DND-41 (cell line): Measurements from ENCODE around the gene AHNAK2.

Source experiments
- EZH2 ChIP-seq: IDR thresholded peaks from 3 replicates; pipeline ENCODE4 v1.6.1; 2012; ENCODE audit warnings: borderline replicate concordance, low read depth, mild to moderate bottlenecking, moderate library complexity, low read length, inconsistent platforms; ENCODE audit not compliant: severe bottlenecking
- TF ChIP-seq, protein P1 (sequence below): IDR thresholded peaks from 2 replicates; pipeline ENCODE4 v1.5.1; 2012; ENCODE audit warnings: borderline replicate concordance, low read length, moderate library complexity, mild to moderate bottlenecking; ENCODE audit not compliant: poor library complexity, severe bottlenecking; ENCODE audit errors: extremely low read depth

DNA sequence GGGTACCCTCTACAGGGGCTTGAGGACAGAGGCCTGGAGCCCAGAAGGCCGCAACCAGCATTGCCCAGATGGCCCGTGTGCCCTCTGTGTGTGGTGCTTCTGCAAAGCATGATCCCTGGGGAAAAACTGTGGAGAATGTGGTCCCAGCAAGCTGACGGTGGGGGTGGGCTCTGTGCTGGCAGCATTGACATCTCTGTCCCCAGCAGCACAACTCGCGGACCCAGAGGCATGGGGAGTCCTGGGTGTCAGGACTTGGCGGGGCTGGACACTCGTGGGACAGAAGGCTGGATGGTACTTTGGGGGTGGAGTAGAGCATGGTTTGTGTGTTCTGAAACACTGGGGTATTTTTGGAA, 11.8 kb upstream of the AHNAK2 start:
- TF ChIP-seq EZH2 = no peak
- TF ChIP-seq, protein P1, sequence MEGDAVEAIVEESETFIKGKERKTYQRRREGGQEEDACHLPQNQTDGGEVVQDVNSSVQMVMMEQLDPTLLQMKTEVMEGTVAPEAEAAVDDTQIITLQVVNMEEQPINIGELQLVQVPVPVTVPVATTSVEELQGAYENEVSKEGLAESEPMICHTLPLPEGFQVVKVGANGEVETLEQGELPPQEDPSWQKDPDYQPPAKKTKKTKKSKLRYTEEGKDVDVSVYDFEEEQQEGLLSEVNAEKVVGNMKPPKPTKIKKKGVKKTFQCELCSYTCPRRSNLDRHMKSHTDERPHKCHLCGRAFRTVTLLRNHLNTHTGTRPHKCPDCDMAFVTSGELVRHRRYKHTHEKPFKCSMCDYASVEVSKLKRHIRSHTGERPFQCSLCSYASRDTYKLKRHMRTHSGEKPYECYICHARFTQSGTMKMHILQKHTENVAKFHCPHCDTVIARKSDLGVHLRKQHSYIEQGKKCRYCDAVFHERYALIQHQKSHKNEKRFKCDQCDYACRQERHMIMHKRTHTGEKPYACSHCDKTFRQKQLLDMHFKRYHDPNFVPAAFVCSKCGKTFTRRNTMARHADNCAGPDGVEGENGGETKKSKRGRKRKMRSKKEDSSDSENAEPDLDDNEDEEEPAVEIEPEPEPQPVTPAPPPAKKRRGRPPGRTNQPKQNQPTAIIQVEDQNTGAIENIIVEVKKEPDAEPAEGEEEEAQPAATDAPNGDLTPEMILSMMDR = no peak
